Ishikawa (cell line): Measurements from ENCODE around the gene RASSF7.

ENCODE experiments used
- CEBPB ChIP-seq: IDR thresholded peaks from 2 replicates; pipeline ENCODE4 v1.6.1; 2012
- CREB1 ChIP-seq: IDR thresholded peaks from 2 replicates; pipeline ENCODE4 v1.6.1; 2012; ENCODE audit warnings: low read depth
- EGR1 ChIP-seq: IDR thresholded peaks from 2 replicates; pipeline ENCODE4 v1.6.1; 2012
- EP300 ChIP-seq: IDR thresholded peaks from 2 replicates; pipeline ENCODE4 v1.6.1; 2012; ENCODE audit warnings: borderline replicate concordance
- FOXM1 ChIP-seq: IDR thresholded peaks from 2 replicates; pipeline ENCODE4 v1.6.1; 2012; ENCODE audit warnings: low read depth, borderline replicate concordance
- MAX ChIP-seq: IDR thresholded peaks from 2 replicates; pipeline ENCODE4 v1.6.1; 2012
- NFIC ChIP-seq: IDR thresholded peaks from 2 replicates; pipeline ENCODE4 v1.6.1; 2012
- RAD21 ChIP-seq: IDR thresholded peaks from 2 replicates; pipeline ENCODE4 v1.6.1; 2012; ENCODE audit warnings: low read depth
- REST ChIP-seq: IDR thresholded peaks from 2 replicates; pipeline ENCODE4 v1.6.1; 2012; ENCODE audit warnings: low read depth, mild to moderate bottlenecking
- TAF1 ChIP-seq: IDR thresholded peaks from 2 replicates; pipeline ENCODE4 v1.6.1; 2012; ENCODE audit warnings: low read depth, mild to moderate bottlenecking
- TCF12 ChIP-seq: IDR thresholded peaks from 2 replicates; pipeline ENCODE4 v1.6.1; 2012; ENCODE audit warnings: low read depth
- TEAD4 ChIP-seq: IDR thresholded peaks from 2 replicates; pipeline ENCODE4 v1.6.1; 2012
- YY1 ChIP-seq: IDR thresholded peaks from 2 replicates; pipeline ENCODE4 v1.6.1; 2012; ENCODE audit warnings: low read depth
- ZBTB7A ChIP-seq: IDR thresholded peaks from 2 replicates; pipeline ENCODE4 v1.6.1; 2012; ENCODE audit warnings: low read depth
- TF ChIP-seq, protein P1 (sequence below): IDR thresholded peaks from 2 replicates; pipeline ENCODE4 v1.6.1; 2012

The RASSF7 gene

GRCh38 chr11:575313-575995 lies 14.7 kb downstream of the RASSF7 start:
- no peak for TF ChIP-seq CREB1
- TF ChIP-seq REST: no peak
- TF ChIP-seq ZBTB7A: no peak
- TF ChIP-seq MAX: peak; percentile 62
- no peak for TF ChIP-seq YY1
- no peak for TF ChIP-seq FOXM1

- TF ChIP-seq ZBTB7A (no peak), RAD21 (no peak), EGR1 (0 out of 2 replicates have a peak, but pooled peaks have one; percentile 27), EP300 (peak; percentile 67), CREB1 (no peak), MAX (peak; percentile 66), NFIC (no peak), TCF12 (no peak), CEBPB (no peak), YY1 (0 out of 2 replicates have a peak, but pooled peaks have one; percentile 7), TAF1 (peak; percentile 93), FOXM1 (no peak), TEAD4 (no peak), REST (no peak)
- TF ChIP-seq, protein P1, sequence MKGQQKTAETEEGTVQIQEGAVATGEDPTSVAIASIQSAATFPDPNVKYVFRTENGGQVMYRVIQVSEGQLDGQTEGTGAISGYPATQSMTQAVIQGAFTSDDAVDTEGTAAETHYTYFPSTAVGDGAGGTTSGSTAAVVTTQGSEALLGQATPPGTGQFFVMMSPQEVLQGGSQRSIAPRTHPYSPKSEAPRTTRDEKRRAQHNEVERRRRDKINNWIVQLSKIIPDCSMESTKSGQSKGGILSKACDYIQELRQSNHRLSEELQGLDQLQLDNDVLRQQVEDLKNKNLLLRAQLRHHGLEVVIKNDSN: 0 out of 2 replicates have a peak, but pooled peaks have one; percentile 6
Measured at GRCh38 chr11:575996-576768, 15.4 kb downstream of the RASSF7 start, which contains the start of gene PHRF1. PHRF1 (plus strand) TSS chr11:576470; CDS start chr11:581513, 5,043 bp downstream.

DNA sequence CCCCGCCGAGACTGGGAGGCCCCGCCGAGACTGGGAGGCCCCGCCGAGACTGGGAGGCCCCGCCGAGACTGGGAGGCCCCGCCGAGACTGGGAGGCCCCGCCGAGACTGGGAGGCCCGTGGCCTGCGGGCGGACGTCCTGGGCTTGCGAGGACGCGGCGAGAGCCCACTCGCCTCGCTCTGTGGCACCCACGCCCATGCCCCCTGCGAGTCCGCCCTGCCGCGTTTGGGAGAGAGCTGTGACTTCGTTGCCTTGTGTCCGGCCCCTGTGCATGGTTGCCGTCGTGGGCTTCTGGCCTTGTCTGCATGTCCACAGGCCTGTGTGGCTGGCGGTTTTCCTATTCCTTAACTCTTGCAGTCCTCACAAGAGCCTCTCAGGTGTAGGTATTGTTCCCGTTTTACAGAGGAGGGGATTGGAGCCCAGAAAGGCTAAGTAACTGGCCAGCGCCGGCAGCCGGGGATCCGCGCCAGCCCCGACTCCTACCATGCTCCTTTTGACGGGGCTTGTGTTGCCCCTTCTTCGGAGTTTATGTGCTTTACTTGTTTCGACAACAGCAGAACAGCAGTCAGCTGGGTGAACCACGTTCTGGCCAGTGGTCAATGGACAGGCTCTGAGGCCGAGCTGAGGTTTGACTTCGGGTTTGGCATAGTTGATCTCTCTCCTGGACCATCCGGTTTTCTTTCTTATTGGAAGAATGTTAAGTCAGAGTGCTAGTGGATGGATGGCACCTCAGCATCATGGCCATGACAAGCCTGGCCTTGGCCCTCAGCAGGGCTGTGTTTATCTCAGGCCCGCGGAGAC lies 16.2 kb downstream of the RASSF7 start:
- TF ChIP-seq CREB1 (no peak), EP300 (no peak), TAF1 (no peak), TCF12 (no peak), REST (no peak), RAD21 (no peak), TEAD4 (no peak), ZBTB7A (no peak), EGR1 (no peak), MAX (no peak), CEBPB (no peak), FOXM1 (no peak), NFIC (no peak), YY1 (no peak)
- TF ChIP-seq, protein P1: no peak
